Muscle of leg (tissue), 11 donors: ENCODE data around the gene TCF12. TPM values are rescaled to one million over a fixed set of nuclear protein-coding genes. Genes with fewer than 3 reads are reported as not detected.
"Not testable (repeated sequence)": the region's sequence is repeated elsewhere in the genome, so short reads cannot be mapped to it uniquely, and the experiment has no call there.

ENCODE experiments used
- DNase-seq: peaks from one replicate; pipeline ENCODE4 v3.0.0; 2013
- H3K27ac ChIP-seq: one replicate; pipeline ENCODE4 v1.5.1; 2013; ENCODE audit warnings: mild to moderate bottlenecking, low read length, control low read depth
- H3K27me3 ChIP-seq: one replicate; pipeline ENCODE4 v1.6.1; 2013; ENCODE audit warnings: low read length; ENCODE audit not compliant: control insufficient read depth, insufficient read depth
- H3K36me3 ChIP-seq: one replicate; pipeline ENCODE4 v1.6.1; 2013; ENCODE audit warnings: low read length; ENCODE audit not compliant: control insufficient read depth, insufficient read depth
- H3K4me1 ChIP-seq: one replicate; pipeline ENCODE4 v1.6.1; 2013; ENCODE audit warnings: low read length; ENCODE audit not compliant: control insufficient read depth, insufficient read depth
- H3K4me3 ChIP-seq: one replicate; pipeline ENCODE4 v1.5.1; 2013; ENCODE audit warnings: low read length, control low read depth
- H3K9me3 ChIP-seq: replicated peaks from 2 replicates; pipeline ENCODE4 v1.6.1; 2013; ENCODE audit warnings: low read depth, low read length; ENCODE audit not compliant: control insufficient read depth
- WGBS: methylation state at CpG from one replicate; pipeline ENCODE4 v1.1.5; 2013; ENCODE audit warnings: missing lambda C conversion rate; ENCODE audit not compliant: insufficient coverage; 5-methylcytosine and 5-hydroxymethylcytosine counted together
- polyA plus RNA-seq, 8 donors: library from polyadenylated mRNA; unstranded; fragments of 120-200 nt; gene quantifications; one replicate each; pipeline versions ENCODE4 v1.2.1 to v1.2.3, GENCODE V29; 2013; ENCODE audit warnings: inconsistent platforms in 1 of 8, low replicate concordance in 1 of 8; ENCODE audit not compliant: insufficient read length in 8 of 8, insufficient read depth in 1 of 8
- total RNA-seq: library from RNA; stranded (reverse); fragments of 120-200 nt; gene quantifications from one replicate; pipeline ENCODE4 v1.2.4, GENCODE V29; 2013

TCF12 gene
- total and polyA plus RNA-seq, 9 donors: 79.1 to 147 (median 116) TPM

- DNase-seq: no peak
- Histone ChIP-seq H3K4me1 (no peaks in the 10 kb centered on the region), H3K27ac (no peak overlapping the region), H3K4me3 (no peak overlapping the region), H3K9me3 (peaks cover 2% of the 10 kb centered on the region), H3K36me3 (no peaks in the 10 kb centered on the region), H3K27me3 (no peaks in the 10 kb centered on the region)
Observed at GRCh38 chr15:56940388-56940787, 21.9 kb downstream of the TCF12 start.

GRCh38 chr15:56942118-56942517 is 23.7 kb downstream of the TCF12 start:
- Histone ChIP-seq H3K36me3 (peaks cover 2% of the 10 kb centered on the region), H3K27me3 (no peaks in the 10 kb centered on the region), H3K9me3 (peaks cover 5% of the 10 kb centered on the region), H3K4me1 (no peaks in the 10 kb centered on the region), H3K4me3 (no peak overlapping the region), H3K27ac (no peak overlapping the region)
- DNase-seq: no peak

- no CpG with 5 or more reads among the region's 1 CpG for WGBS
- H3K4me1 ChIP-seq: no peaks in the 10 kb centered on the region
- H3K27ac ChIP-seq: no peak overlapping the region
Observed at GRCh38 chr15:56943403-56943802, 25.0 kb downstream of the TCF12 start.

GRCh38 chr15:56944485-56944884 is 26.0 kb downstream of the TCF12 start:
- WGBS: no CpG with 5 or more reads among the region's 1 CpG
- H3K36me3 ChIP-seq: peaks cover 2% of the 10 kb centered on the region
- peaks cover 5% of the 10 kb centered on the region for H3K9me3 ChIP-seq
- no peaks in the 10 kb centered on the region for H3K4me1 ChIP-seq
- H3K27me3 ChIP-seq: no peaks in the 10 kb centered on the region
- no peak overlapping the region for H3K27ac ChIP-seq
- no peak for DNase-seq
- H3K4me3 ChIP-seq: no peak overlapping the region

More at GRCh38 chr15:56943403-56943802, 25.0 kb downstream of the TCF12 start:
- DNase-seq: no peak
- no peak overlapping the region for H3K4me3 ChIP-seq
- peaks cover 2% of the 10 kb centered on the region for H3K36me3 ChIP-seq
- H3K9me3 ChIP-seq: peaks cover 5% of the 10 kb centered on the region
- no peaks in the 10 kb centered on the region for H3K27me3 ChIP-seq

GRCh38 chr15:56946150-56946549 is 27.7 kb downstream of the TCF12 start:
- no peak for DNase-seq
- no peaks in the 10 kb centered on the region for H3K27me3 ChIP-seq
- H3K9me3 ChIP-seq: peaks cover 5% of the 10 kb centered on the region
- no peak overlapping the region for H3K27ac ChIP-seq
- no peaks in the 10 kb centered on the region for H3K4me1 ChIP-seq
- H3K36me3 ChIP-seq: peaks cover 2% of the 10 kb centered on the region
- H3K4me3 ChIP-seq: no peak overlapping the region
- WGBS: 83% methylated on average over 1 of the region's 3 CpGs

GRCh38 chr15:56948000-56948763 is 29.7 kb downstream of the TCF12 start:
- Histone ChIP-seq H3K4me1 (no peaks in the 10 kb centered on the region), H3K4me3 (no peak overlapping the region), H3K9me3 (peaks cover 5% of the 10 kb centered on the region), H3K27ac (no peak overlapping the region), H3K36me3 (peaks cover 2% of the 10 kb centered on the region), H3K27me3 (no peaks in the 10 kb centered on the region)
- DNase-seq: no peak
- 80% methylated on average over 1 of the region's 6 CpGs for WGBS

GRCh38 chr15:56948764-56949101 is 30.3 kb downstream of the TCF12 start:
- Histone ChIP-seq H3K27ac (no peak overlapping the region), H3K36me3 (peaks cover 2% of the 10 kb centered on the region), H3K27me3 (no peaks in the 10 kb centered on the region), H3K4me1 (no peaks in the 10 kb centered on the region), H3K4me3 (no peak overlapping the region), H3K9me3 (peaks cover 5% of the 10 kb centered on the region)
- WGBS: no CpG with 5 or more reads among the region's 1 CpG
- peak; percentile 10 for DNase-seq

- H3K27me3 ChIP-seq: no peaks in the 10 kb centered on the region
- DNase-seq: no peak
- WGBS: no CpG with 5 or more reads among the region's 6 CpGs
Observed at GRCh38 chr15:56950979-56951378, 32.5 kb downstream of the TCF12 start.

GRCh38 chr15:56953790-56954189 is 35.3 kb downstream of the TCF12 start:
- no peaks in the 10 kb centered on the region for H3K36me3 ChIP-seq
- H3K27ac ChIP-seq: no peak overlapping the region
- no peak overlapping the region for H3K4me3 ChIP-seq
- H3K4me1 ChIP-seq: no peaks in the 10 kb centered on the region
- no CpG with 5 or more reads among the region's 1 CpG for WGBS
- H3K27me3 ChIP-seq: no peaks in the 10 kb centered on the region
- H3K9me3 ChIP-seq: peaks cover 15% of the 10 kb centered on the region
- no peak for DNase-seq

More at GRCh38 chr15:56950979-56951378, 32.5 kb downstream of the TCF12 start:
- Histone ChIP-seq H3K4me3 (no peak overlapping the region), H3K27ac (no peak overlapping the region), H3K9me3 (peaks cover 7% of the 10 kb centered on the region), H3K36me3 (no peaks in the 10 kb centered on the region), H3K4me1 (no peaks in the 10 kb centered on the region)

- H3K27ac ChIP-seq, H3K4me1 ChIP-seq, H3K27me3 ChIP-seq, H3K4me3 ChIP-seq, H3K36me3 ChIP-seq, DNase-seq: not testable (repeated sequence)
- no CpG with 5 or more reads among the region's 5 CpGs for WGBS
- peaks cover 15% of the 10 kb centered on the region for H3K9me3 ChIP-seq
Observed at GRCh38 chr15:56955011-56955410, 36.6 kb downstream of the TCF12 start.

GRCh38 chr15:56956538-56956937 is 38.1 kb downstream of the TCF12 start:
- Histone ChIP-seq H3K36me3 (no peaks in the 10 kb centered on the region), H3K9me3 (peaks cover 15% of the 10 kb centered on the region), H3K27me3 (no peaks in the 10 kb centered on the region), H3K4me3 (no peak overlapping the region), H3K27ac (no peak overlapping the region), H3K4me1 (no peaks in the 10 kb centered on the region)
- DNase-seq: no peak
